K562 (cell line): ENCODE results near the gene CEP19. TPM values are rescaled to one million over a fixed set of nuclear protein-coding genes. Genes with fewer than 3 reads are reported as not detected.

ENCODE experiments used
- ATAC-seq: fragments of 200-7000 bp; cut with Tn5 transposase; 3 replicates; pipeline ENCODE4 v1.9.1; 2020; ENCODE audit warnings: moderate library complexity
- BruUV-seq: library from RNA; stranded (reverse); fragments of 400-500 nt; replicated peaks from 2 replicates; lab custom pipeline; 2021; lab: Mats Ljungman, UMichigan
- CTCF ChIA-PET: fragments of 300-600 bp; formaldehyde crosslinking; extraction: SDS; loops from one replicate; lab custom pipeline; 2021; ENCODE audit warnings: low intra/inter-chr PET ratio; lab: Yijun Ruan, JAX
- POLR2A ChIA-PET: fragments of 300-600, 350-650 bp; sonication (Branson Sonifier 250); formaldehyde crosslinking; extraction: SDS; loops from one replicate; lab custom pipeline; 2021; ENCODE audit warnings: antibody characterized with exemption, inconsistent platforms; lab: Yijun Ruan, JAX
- DNase-seq, 4 experiments: peaks; one replicate each; pipeline versions ENCODE4 v3.0.0 to v3.0.0-alpha.2; 2011 to 2018; ENCODE audit warnings: low spot score in 3 of 4, mixed read lengths in 3 of 4; ENCODE audit errors: extremely low read depth in 1 of 4
- FAIRE-seq: peaks from 2 replicates; lab custom pipeline; 2011; peaks lifted over from hg19 to GRCh38; lab: Jason Lieb, UNC
- H2AFZ ChIP-seq: 2 replicates; pipeline ENCODE4 v1.6.0; 2011; ENCODE audit warnings: low read depth, low read length, control low read depth, inconsistent platforms
- H3K27ac ChIP-seq: fragments of 200-600 bp; 3 replicates; pipeline ENCODE4 v1.8.0; 2011; ENCODE audit warnings: low read depth, mild to moderate bottlenecking, control low read depth, inconsistent platforms, low read length, moderate library complexity, mixed read lengths; ENCODE audit errors: extremely low read depth
- H3K27me3 ChIP-seq, 2 experiments: fragments of 300-600 bp in 1 of 2; 2 replicates in 1 of 2; 3 replicates in 1 of 2; pipeline versions ENCODE4 v1.6.0 to v1.8.0; 2011; ENCODE audit warnings: inconsistent platforms in 2 of 2, low read length in 2 of 2, mild to moderate bottlenecking in 1 of 2, mixed read lengths in 1 of 2, moderate library complexity in 1 of 2; ENCODE audit not compliant: control insufficient read depth in 2 of 2, insufficient read depth in 2 of 2
- H3K36me3 ChIP-seq: fragments of 300-600 bp; 3 replicates; pipeline ENCODE4 v1.8.0; 2011; ENCODE audit warnings: mild to moderate bottlenecking, low read length, inconsistent platforms; ENCODE audit not compliant: control insufficient read depth, insufficient read depth
- H3K4me1 ChIP-seq, 2 experiments: fragments of 200-600 bp in 1 of 2; replicated peaks in 1 of 2; 2 replicates in 1 of 2; 3 replicates in 1 of 2; pipeline versions ENCODE4 v1.5.1 to v1.8.0; 2011; ENCODE audit warnings: inconsistent platforms in 2 of 2, low read length in 2 of 2, mild to moderate bottlenecking in 1 of 2, mixed read lengths in 1 of 2, moderate library complexity in 1 of 2; ENCODE audit not compliant: control insufficient read depth in 2 of 2, insufficient read depth in 2 of 2
- H3K4me2 ChIP-seq: 2 replicates; pipeline ENCODE4 v1.6.1; 2011; ENCODE audit warnings: low read length, control low read depth, inconsistent platforms, mixed read lengths; ENCODE audit not compliant: insufficient read depth
- H3K4me3 ChIP-seq: fragments of 200-600 bp; sonication (generic), shearing (Covaris generic); 2 replicates; pipeline ENCODE4 v1.5.1; 2016; ENCODE audit warnings: control low read depth, inconsistent platforms
- H3K79me2 ChIP-seq: fragments of 200-600 bp; 3 replicates; pipeline ENCODE4 v1.8.0; 2011; ENCODE audit warnings: low read length, inconsistent platforms; ENCODE audit not compliant: control insufficient read depth, insufficient read depth
- H3K9ac ChIP-seq, 2 experiments: 2 replicates each; pipeline versions ENCODE4 v1.6.0 to v1.6.1; 2011; ENCODE audit warnings: low read depth in 2 of 2, low read length in 2 of 2, control low read depth in 1 of 2, inconsistent platforms in 1 of 2, mild to moderate bottlenecking in 1 of 2, mixed read lengths in 1 of 2; ENCODE audit not compliant: insufficient read depth in 1 of 2
- H3K9me1 ChIP-seq: one replicate; pipeline ENCODE4 v1.6.0; 2011; ENCODE audit warnings: inconsistent platforms, mild to moderate bottlenecking, low read length, moderate library complexity; ENCODE audit not compliant: control insufficient read depth, insufficient read depth
- H3K9me3 ChIP-seq: replicated peaks from 2 replicates; pipeline ENCODE4 v1.5.1; 2011; ENCODE audit warnings: low read depth, low read length, inconsistent platforms; ENCODE audit not compliant: control insufficient read depth, insufficient read depth
- H4K20me1 ChIP-seq: replicated peaks from 2 replicates; pipeline ENCODE4 v1.6.1; 2011; ENCODE audit warnings: low read length, inconsistent platforms, mixed read lengths; ENCODE audit not compliant: control insufficient read depth, insufficient read depth
- ELF1 ChIP-seq: fragments of 200-800 bp; sonication (Bioruptor generic); IDR thresholded peaks from 2 replicates; pipeline ENCODE4 v1.6.1; 2016; ENCODE audit warnings: missing genetic modification characterization, missing compliant biosample characterization
- GATA2 ChIP-seq: sonication (generic); formaldehyde crosslinking; IDR thresholded peaks from 2 replicates; pipeline ENCODE4 v1.4.0; 2020; ENCODE audit warnings: mild to moderate bottlenecking, missing genetic modification reagents
- NCOA6 ChIP-seq: fragments of 450-650 bp; IDR thresholded peaks from 2 replicates; pipeline ENCODE4 v1.6.1; 2017; ENCODE audit warnings: mild to moderate bottlenecking
- POLR2AphosphoS2 ChIP-seq: IDR thresholded peaks from 2 replicates; pipeline ENCODE4 v1.6.1; 2012; ENCODE audit warnings: low read length, improper control_type of control experiment
- TCFL5 ChIP-seq: fragments of 250-450 bp; sonication (Bioruptor Pico); conservative IDR thresholded peaks from 2 replicates; pipeline ENCODE4 v1.6.1; 2021; ENCODE audit warnings: mild to moderate bottlenecking, moderate library complexity, matching md5 sums
- WGBS: fragments of 100-300 bp; shearing (Covaris generic); methylation state at CpG from one replicate; pipeline ENCODE4 v1.1.6; 2016; ENCODE audit warnings: low coverage, mixed read lengths; ENCODE audit not compliant: insufficient coverage; ENCODE audit errors: missing lambda C conversion rate; 5-methylcytosine and 5-hydroxymethylcytosine counted together
- in situ Hi-C: fragments of 300-500 bp; cut with MboI; formaldehyde crosslinking; loops from 4 replicates; pipeline ENCODE4 v1.15.0; 2018; ENCODE audit warnings: inconsistent platforms, mixed read lengths
- intact Hi-C: fragments of 100-400 bp; cut with micrococcal nuclease; formaldehyde crosslinking; loops from 2 replicates; pipeline ENCODE4 v1.14.2; 2022
- polyA plus RNA-seq, 8 experiments: library from polyadenylated mRNA; depleted of rRNA in 4 of 8; stranded (reverse) in 5 of 8; unstranded in 3 of 8; fragments of >200 nt; fragmentation: Nextera tagmentation in 2 of 8; fragmentation: Illumina TruSeq in 1 of 8; extraction: Ambion mirVana in 2 of 8; extraction: Trizol in 1 of 8; gene quantifications; 2 replicates each; pipeline versions ENCODE4 v1.2.1 to v1.2.3, GENCODE V29; 2011 to 2014; ENCODE audit warnings: inconsistent platforms in 1 of 8, missing spikeins in 1 of 8
- total RNA-seq, 7 experiments: library from RNA; depleted of rRNA in 6 of 7; stranded (reverse); fragments of >200 nt in 6 of 7; fragmentation: Illumina TruSeq in 2 of 7; extraction: Trizol in 2 of 7; gene quantifications; 2 replicates each; pipeline versions ENCODE4 v1.2.1 to v1.2.3, GENCODE V29; 2011 to 2021; ENCODE audit warnings: low replicate concordance in 1 of 7

The CEP19 gene
- total and polyA plus RNA-seq, 9 of the 15 experiments (the other 6 are each of a cell fraction or from before 2014, with no cell fraction given): 2.5 to 4.5 (median 3.7) TPM

DNA sequence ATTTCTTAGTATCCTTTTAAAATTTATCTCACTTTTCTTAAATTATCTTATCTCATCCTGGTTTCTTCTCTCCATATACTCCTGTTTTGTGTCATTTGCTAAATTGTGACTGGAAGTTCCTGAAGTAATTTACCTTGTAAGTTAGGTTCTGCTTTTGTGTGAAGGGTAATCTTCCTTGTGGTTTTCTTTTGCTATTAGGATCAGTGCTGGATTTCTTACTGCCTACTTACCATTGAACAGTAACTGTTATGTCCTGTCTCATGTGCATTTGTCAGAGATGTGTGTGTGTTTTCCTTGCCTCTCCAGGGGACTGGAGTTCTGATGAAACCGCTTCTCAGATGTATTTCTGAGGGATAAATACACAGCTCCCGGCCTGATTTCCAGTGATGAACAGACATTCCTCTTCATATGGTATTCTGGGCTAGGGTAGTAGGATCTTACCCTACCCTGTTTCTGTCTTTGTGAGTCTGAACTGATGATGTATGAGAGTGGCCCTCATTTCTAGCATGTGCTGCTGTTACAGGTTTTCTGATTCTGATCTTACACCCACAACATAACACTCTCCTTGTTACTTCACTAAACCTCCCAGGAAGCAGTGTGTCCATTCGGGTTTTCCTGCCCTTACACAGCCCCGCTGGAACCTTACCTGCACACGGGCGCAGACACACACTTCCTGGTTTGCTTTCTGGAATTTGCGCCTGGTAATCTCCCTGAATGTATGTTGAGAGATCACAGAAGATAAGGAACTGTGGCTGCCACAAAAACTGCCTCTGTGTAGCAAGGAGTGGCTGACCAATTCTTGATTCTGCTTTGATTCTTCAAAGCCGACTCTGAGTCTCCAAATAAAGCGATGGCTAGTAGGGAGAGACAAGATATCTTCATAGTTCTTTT is 42.3 kb upstream of the CEP19 start:
- intact Hi-C loops (no loop called here), in situ Hi-C loops (no loop called here)
- no TSS peak for BruUV-seq
- H3K4me2 ChIP-seq: no peak overlapping the region
- H3K36me3 ChIP-seq: peaks cover 60% of the 10 kb centered on the region
- WGBS: 80% methylated on average over 9 of the region's 9 CpGs
- peak; percentile 39 for ATAC-seq
- no peak overlapping the region for H2AFZ ChIP-seq
- peaks cover 4 to 6% of the 10 kb centered on the region in 2 experiments; a peak in 3 of 5 replicates for H3K4me1 ChIP-seq
- H3K4me3 ChIP-seq: no peak overlapping the region
- ChIA-PET CTCF (no interaction called here), POLR2A (no interaction called here)
- H3K27ac ChIP-seq: no peak overlapping the region
- peaks cover 21% of the 10 kb centered on the region for H3K9me3 ChIP-seq
- FAIRE-seq: peak; percentile 71
- no peak overlapping the region for H3K9ac ChIP-seq
- no peaks in the 10 kb centered on the region for H4K20me1 ChIP-seq
- no peak for DNase-seq
- no peaks in the 10 kb centered on the region for H3K27me3 ChIP-seq
- no peaks in the 10 kb centered on the region for H3K9me1 ChIP-seq
- H3K79me2 ChIP-seq: peaks cover 92% of the 10 kb centered on the region
- TF ChIP-seq ELF1 (tag) (peak; percentile 49), GATA2 (CRISPR knock-in tag) (0 out of 2 replicates have a peak, but pooled peaks have one; percentile 36), POLR2AphosphoS2 (no peak), NCOA6 (no peak), TCFL5 (CRISPR knock-in tag) (no peak)
